ENCODE measurements around the gene GNAT2.
A peak's percentile ranks its signal among the peaks of the same experiment; 100 is the strongest.

Gene GNAT2

DNA sequence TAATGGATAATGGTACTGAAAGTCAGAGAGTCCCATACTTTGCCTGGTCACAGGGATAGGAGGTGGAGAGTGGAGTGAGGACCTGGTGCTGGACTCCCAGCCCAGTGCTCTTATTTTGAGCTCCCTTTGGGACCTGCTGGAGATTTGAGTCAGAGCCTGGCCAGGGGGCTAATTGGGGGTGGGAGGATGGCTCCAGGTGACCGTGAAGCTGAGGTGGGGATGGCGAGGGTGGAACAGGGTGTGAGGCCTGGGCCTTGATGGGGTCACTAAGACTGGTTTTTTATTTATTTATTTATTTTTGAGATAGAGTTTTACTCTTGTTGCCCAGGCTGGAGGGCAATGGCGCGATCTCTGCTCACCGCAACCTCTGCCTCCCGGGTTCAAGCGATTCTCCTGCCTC, 18.0 kb upstream of the GNAT2 start:
- Mint-ChIP-seq H3K27me3 (peaks cover 3% of the 10 kb centered on the region), H3K4me3 (no peak overlapping the region), H3K27ac (no peak overlapping the region), H3K36me3 (ENCODE audit: low read depth) (peaks cover 7% of the 10 kb centered on the region), H3K9me3 (no peaks in the 10 kb centered on the region), H3K4me1 (ENCODE audit: low read depth) (peaks cover 34% of the 10 kb centered on the region)
- intact Hi-C loops (cut with micrococcal nuclease), result no loop called here

DNA sequence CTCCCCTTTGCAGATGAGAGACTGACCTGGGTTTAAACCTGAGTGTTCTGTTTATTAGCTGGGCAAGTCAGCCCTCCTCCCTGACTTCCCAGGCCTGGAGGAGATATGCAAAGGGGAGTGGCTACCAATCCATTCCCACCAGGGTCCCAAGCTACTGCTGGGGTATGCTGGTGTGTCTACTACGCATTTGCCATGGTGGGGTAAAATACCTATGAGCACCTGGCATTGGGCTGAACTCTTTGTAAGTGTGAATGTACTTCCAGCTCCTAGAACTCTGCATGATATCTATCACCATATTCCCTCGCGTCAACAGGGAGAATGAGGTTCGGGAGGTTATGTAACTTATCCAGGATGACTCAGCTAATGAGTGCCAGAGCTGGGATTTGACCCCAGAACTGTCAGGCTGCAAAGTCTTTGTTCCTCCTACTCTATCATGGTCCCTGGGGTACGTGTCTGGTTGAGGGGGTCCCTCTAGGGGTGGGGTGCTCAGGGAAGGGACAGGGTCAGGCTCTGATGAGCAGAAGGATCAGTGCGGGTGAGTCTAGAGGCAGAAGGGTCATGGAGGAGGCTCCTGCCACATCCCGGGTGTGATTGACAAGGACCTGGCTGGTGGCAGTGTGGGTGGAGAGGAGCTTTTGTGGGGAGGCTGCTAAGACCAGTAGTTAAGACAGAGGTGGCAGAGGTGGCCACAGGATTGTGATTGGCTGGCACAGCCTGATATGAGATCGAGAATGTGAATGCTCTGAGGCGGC, 17.0 kb upstream of the GNAT2 start:
- H3K27ac Mint-ChIP-seq, result peak overlapping the region; percentile 21
- intact Hi-C loops (cut with micrococcal nuclease), result no loop called here
- H3K9me3 Mint-ChIP-seq, result no peaks in the 10 kb centered on the region
- peaks cover 34% of the 10 kb centered on the region for H3K4me1 Mint-ChIP-seq (ENCODE audit: low read depth)
- H3K4me3 Mint-ChIP-seq, result no peak overlapping the region
- H3K36me3 Mint-ChIP-seq (ENCODE audit: low read depth), result peaks cover 17% of the 10 kb centered on the region
- peaks cover 3% of the 10 kb centered on the region for H3K27me3 Mint-ChIP-seq

DNA sequence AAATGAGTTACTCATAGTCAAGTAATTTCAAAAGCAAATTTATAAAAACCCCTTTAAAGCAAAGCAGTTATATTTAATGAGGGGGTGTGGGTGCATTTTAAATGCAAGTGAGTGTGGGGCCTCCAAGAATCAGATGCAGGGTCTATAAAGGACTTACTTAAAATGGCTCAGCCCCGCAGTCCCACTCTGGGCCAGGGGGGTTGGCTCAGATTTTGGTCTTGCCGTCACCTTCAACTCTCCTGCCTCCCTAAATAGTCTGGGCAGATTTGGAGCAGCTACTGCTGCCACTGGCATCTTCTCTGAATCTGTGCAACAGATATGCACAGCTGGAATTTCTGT, 16.4 kb upstream of the GNAT2 start:
- H3K9me3 Mint-ChIP-seq, result no peaks in the 10 kb centered on the region
- H3K27ac Mint-ChIP-seq, result no peak overlapping the region
- peaks cover 22% of the 10 kb centered on the region for H3K36me3 Mint-ChIP-seq (ENCODE audit: low read depth)
- no peak overlapping the region for H3K4me3 Mint-ChIP-seq
- H3K4me1 Mint-ChIP-seq (ENCODE audit: low read depth), result peaks cover 34% of the 10 kb centered on the region
- intact Hi-C loops (cut with micrococcal nuclease), result no loop called here
- H3K27me3 Mint-ChIP-seq, result peaks cover 3% of the 10 kb centered on the region

DNA sequence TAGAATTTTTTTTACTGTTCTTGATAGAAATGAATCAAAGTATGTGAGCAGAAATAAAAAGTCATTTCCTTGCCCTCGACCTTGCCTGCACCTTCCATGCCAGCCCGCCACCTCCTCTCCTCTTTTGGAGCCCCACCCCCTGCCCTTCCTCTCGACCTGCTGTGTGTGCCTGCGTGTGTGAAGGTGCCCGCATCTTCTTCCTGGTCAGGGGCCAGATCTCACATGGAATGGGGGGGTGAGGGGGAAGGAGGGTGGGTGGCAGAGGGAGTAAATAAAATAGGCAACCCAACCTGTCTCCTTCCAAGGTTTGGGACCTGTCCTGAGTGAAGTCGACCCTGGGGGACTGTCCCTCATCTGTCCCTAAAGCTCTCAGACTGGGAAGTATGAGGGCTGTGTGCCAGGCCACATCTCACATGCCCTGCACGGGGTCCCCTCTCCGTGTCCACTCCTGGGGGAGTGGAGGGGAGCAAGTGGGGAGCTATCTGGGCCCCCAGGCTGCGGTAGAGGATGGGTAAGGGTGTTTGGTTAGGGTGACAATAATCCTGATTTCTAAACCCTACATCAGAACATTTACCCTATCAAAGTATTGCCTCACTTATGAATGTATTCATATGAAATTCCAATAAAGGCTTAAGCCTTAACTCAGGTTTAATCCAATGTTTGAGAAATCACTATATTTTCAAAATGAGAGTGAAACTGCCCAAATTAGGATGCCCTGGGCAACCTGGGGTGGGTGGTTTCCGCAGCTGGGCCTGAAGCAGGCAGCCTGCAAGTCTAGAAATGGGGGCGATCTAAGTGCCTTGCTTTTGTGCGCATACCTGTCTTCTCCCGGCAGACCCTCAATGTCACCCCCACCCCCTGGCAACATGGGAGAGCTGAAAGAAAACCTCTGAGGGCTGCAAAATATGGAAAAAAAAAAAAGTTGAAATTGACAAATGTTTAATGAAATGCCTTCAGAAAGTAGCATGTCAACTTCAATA, 15.6 kb upstream of the GNAT2 start:
- Mint-ChIP-seq H3K27ac (no peak overlapping the region), H3K4me3 (no peak overlapping the region), H3K4me1 (ENCODE audit: low read depth) (peaks cover 28% of the 10 kb centered on the region), H3K36me3 (ENCODE audit: low read depth) (peaks cover 30% of the 10 kb centered on the region), H3K27me3 (peaks cover 2% of the 10 kb centered on the region), H3K9me3 (no peaks in the 10 kb centered on the region)
- intact Hi-C loops (cut with micrococcal nuclease), result no loop called here

DNA sequence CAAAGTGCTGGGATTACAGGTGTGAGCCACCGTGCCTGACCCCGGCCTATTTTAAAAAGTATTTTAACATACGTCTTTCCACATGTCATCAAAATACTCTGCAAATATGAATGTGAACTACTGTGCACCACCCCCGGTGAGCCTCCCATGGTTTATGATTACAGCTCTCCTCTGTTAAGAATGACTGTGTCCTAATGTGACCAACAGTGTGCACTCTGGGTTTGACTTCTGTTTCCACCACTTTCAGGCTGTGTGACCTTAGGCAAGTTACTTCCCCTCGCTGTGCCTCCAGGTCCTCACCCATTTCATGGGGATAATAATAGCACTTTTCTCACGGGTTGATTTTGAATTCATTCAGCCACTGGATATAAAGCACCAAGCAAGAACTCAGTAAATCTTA, 14.9 kb upstream of the GNAT2 start:
- no peaks in the 10 kb centered on the region for H3K9me3 Mint-ChIP-seq
- intact Hi-C loops (cut with micrococcal nuclease), result no loop called here
- H3K27me3 Mint-ChIP-seq, result no peaks in the 10 kb centered on the region
- H3K36me3 Mint-ChIP-seq (ENCODE audit: low read depth), result peaks cover 38% of the 10 kb centered on the region
- no peak overlapping the region for H3K4me3 Mint-ChIP-seq
- no peak overlapping the region for H3K27ac Mint-ChIP-seq
- H3K4me1 Mint-ChIP-seq (ENCODE audit: low read depth), result peaks cover 26% of the 10 kb centered on the region

DNA sequence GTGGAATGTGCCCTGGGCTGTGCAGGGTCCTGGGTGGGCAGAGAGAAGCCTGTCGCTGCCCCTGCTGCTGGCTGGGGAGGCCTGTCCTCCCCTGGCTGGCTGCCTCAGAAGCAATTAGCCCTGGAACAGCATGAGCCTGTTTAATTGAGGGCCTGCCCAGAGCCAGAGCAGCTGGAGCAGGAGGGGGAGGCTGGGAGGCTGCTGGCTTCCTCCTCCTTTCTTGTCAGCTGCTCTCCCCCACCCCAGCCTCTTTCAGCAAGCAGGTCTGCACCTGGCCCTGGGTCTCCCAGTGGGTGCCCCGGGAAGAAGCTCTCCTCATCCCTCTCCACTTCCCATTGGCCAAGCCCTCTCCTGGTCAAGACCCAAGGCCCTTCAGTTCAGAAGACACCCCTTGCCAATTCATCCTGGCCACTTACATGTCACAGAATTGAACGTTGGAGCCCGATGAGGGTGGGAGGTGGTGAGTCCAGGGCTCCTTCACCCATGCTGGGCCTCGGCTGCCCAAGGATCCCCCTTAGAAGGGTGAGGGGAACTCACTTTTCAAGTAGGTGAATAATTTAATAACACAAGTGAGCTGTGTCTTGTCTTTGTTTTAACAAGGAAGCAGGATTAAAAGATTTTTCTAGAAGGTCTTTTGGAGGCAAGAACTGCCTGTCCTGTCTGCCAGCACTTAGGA, 13.4 kb upstream of the GNAT2 start:
- H3K27me3 Mint-ChIP-seq, result no peaks in the 10 kb centered on the region
- peaks cover 26% of the 10 kb centered on the region for H3K4me1 Mint-ChIP-seq (ENCODE audit: low read depth)
- H3K36me3 Mint-ChIP-seq (ENCODE audit: low read depth), result peaks cover 52% of the 10 kb centered on the region
- intact Hi-C loops (cut with micrococcal nuclease), result no loop called here
- H3K9me3 Mint-ChIP-seq, result no peaks in the 10 kb centered on the region
- H3K4me3 Mint-ChIP-seq, result no peak overlapping the region
- peak overlapping the region; percentile 23 for H3K27ac Mint-ChIP-seq

DNA sequence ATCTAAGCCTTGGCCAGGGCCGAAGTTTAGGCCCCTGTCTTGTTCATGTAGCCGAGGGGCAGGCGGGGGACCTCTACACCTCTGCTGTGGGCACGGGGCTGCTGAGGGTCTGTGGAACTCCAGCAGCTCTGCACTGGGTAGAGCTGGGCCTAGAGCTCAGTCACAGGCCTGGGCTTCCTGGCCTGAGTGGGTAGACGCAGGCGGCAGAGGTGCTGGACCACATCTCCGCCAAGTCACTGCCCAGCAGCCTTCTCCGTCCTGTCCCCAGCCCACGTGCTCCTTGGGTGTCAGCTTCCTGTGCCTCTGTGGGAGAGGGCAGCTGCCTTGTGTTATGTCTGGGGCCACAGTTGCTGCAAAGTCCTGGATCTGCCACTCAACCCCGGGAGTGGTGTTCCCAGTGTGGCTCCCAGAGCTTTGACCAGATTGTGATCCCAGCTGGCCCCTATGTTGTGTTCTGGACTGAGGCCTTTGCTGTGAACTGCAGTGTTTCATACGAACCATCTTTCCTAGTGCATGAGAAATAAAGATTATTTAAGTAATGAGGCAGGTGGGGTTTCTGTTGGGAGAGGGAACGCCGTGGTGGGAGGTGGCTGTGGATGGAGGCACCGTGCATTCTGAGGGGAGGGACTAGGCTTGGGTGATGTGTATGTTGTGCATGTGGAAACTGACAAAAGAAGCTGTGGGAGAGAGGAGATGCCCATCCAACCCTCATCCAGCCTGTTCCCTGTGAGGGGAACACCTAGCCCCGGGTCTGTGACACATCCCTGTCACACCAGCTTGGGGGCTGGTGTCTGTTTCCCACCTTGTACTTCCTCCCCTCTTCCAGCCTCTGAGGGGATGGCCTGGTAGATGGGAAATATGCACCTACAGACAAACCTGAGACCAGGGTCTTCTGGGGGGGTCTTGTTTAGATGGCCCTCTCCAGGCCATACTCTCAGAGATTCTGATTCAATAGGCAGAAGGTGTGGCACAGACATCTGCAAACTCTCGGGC, 12.4 kb upstream of the GNAT2 start:
- no peak overlapping the region for H3K4me3 Mint-ChIP-seq
- peaks cover 62% of the 10 kb centered on the region for H3K36me3 Mint-ChIP-seq (ENCODE audit: low read depth)
- no peaks in the 10 kb centered on the region for H3K27me3 Mint-ChIP-seq
- no peak overlapping the region for H3K27ac Mint-ChIP-seq
- intact Hi-C loops (cut with micrococcal nuclease), result no loop called here
- no peaks in the 10 kb centered on the region for H3K9me3 Mint-ChIP-seq
- H3K4me1 Mint-ChIP-seq (ENCODE audit: low read depth), result peaks cover 31% of the 10 kb centered on the region

DNA sequence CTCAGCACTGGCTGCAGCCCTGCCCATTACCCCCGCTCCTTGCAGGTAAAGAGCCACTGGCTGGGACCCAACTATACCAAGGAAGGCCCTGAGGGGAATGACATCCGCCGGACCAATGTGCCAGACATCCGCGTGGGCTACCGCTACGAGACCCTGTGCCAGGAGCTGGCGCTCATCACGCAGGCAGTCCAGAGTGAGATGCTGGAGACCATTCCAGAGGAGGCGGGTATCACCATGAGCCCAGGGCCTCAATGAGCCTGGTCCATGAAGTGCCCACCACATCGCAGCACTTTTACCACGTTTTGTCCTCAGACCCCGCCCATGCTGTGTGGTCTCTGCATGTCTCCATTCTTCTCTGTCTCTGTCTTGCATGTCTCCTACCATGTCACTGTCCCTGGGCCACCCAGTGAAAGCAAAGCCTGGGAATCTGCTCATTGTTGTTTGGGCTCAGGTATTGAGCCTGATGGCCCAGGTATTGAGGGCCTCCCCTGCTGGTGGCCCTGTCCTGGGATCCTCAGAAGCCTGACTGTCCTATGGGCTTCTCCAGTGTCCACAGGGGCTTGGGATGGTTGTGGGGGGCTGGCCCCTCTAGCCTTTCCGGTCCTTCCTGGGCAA, 11.6 kb upstream of the GNAT2 start:
- Mint-ChIP-seq H3K9me3 (no peaks in the 10 kb centered on the region), H3K4me3 (no peak overlapping the region), H3K36me3 (ENCODE audit: low read depth) (peaks cover 71% of the 10 kb centered on the region), H3K4me1 (ENCODE audit: low read depth) (peaks cover 28% of the 10 kb centered on the region), H3K27ac (no peak overlapping the region), H3K27me3 (no peaks in the 10 kb centered on the region)
- intact Hi-C loops (cut with micrococcal nuclease), result no loop called here

DNA sequence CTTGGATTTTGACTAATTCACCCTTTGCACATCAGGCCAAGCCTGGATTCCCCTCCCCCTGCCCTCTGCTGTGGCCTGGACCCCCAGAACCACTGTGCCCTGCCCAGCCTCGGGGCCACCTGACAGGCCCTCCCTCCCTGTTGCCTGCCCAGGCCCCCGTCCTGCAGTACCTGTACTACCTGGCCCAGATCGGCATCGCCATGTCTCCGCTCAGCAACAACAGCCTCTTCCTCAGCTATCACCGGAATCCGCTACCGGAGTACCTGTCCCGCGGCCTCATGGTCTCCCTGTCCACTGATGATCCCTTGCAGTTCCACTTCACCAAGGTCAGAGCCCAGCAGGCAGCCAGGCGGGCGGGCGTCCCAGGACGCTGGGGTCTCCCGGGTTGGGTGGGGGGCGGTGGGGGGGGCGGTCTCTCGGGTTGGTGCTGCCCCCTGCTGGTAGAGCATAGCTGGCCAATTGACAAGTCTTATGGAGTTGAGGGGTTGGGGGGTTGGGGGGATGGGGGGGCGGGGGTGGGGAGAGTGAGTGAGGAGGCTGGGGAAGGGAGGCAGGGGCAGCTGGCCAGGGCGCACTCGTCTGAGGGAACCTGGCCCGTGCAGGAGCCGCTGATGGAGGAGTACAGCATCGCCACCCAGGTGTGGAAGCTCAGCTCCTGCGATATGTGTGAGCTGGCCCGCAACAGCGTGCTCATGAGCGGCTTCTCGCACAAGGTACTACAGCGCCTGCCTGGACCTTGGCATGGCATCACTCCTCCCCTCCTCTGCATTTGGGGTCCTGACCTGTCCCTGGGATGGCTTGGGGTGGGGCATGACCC, 10.9 kb upstream of the GNAT2 start:
- H3K36me3 Mint-ChIP-seq (ENCODE audit: low read depth), result peaks cover 78% of the 10 kb centered on the region
- no peaks in the 10 kb centered on the region for H3K9me3 Mint-ChIP-seq
- H3K4me3 Mint-ChIP-seq, result no peak overlapping the region
- H3K27me3 Mint-ChIP-seq, result no peaks in the 10 kb centered on the region
- peaks cover 33% of the 10 kb centered on the region for H3K4me1 Mint-ChIP-seq (ENCODE audit: low read depth)
- intact Hi-C loops (cut with micrococcal nuclease), result no loop called here
- no peak overlapping the region for H3K27ac Mint-ChIP-seq

DNA sequence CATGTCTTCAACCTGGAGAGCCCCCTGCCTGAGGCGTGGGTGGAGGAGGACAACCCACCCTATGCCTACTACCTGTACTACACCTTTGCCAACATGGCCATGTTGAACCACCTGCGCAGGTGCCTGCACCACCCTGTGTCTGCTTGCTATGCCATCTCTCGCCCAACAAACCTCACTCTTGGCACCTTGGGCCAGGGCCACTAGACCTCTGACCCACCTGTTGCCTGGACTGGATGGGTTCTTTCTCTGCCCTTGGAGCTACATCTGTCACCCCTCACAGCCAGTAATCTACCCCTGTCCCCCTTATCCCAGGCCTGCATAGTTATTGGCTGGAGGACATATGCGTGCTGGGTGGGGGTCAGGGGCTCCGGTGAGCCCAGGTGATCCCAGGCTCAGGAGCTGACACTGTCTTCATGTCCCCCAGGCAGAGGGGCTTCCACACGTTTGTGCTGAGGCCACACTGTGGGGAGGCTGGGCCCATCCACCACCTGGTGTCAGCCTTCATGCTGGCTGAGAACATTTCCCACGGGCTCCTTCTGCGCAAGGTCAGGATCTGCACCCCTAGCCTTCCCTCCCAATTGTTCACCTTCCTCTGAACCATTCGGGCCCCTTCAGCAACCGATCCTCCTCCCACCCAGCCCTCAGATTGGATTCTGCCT, 10.1 kb upstream of the GNAT2 start:
- Mint-ChIP-seq H3K4me1 (ENCODE audit: low read depth) (peaks cover 35% of the 10 kb centered on the region), H3K9me3 (no peaks in the 10 kb centered on the region), H3K27me3 (no peaks in the 10 kb centered on the region), H3K36me3 (ENCODE audit: low read depth) (peaks cover 82% of the 10 kb centered on the region), H3K4me3 (no peak overlapping the region), H3K27ac (no peak overlapping the region)
- intact Hi-C loops (cut with micrococcal nuclease), result no loop called here

DNA sequence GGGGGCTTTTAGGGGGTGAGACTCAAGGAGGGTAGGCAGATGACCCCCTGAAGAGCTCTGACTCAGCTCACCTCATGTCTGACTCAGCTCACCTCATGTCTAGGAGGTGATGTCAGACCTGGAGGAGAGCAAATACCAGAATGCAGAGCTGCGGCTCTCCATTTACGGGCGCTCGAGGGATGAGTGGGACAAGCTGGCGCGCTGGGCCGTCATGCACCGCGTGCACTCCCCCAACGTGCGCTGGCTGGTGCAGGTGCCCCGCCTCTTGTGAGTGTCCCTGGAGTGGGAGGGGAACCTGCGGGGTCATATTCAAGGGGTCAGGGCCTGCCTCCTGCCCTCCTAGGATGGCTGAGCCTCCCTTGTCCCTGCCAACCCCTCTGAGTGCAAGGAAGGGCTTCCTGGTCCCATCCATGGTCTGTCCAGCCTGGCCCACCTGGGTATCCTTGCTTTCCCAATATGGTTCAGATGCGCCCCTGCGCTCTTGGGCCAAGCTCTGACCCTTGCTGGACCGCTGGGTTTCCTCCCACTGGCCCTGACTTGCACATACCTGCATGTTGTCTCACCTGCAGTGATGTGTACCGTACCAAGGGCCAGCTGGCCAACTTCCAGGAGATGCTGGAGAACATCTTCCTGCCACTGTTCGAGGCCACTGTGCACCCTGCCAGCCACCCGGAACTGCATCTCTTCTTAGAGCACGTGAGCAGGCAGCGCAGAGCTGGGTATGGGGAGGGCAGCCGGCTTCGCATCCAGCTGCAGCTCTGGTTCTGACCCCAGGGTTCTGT, 9.3 kb upstream of the GNAT2 start:
- peaks cover 39% of the 10 kb centered on the region for H3K4me1 Mint-ChIP-seq (ENCODE audit: low read depth)
- peaks cover 82% of the 10 kb centered on the region for H3K36me3 Mint-ChIP-seq (ENCODE audit: low read depth)
- H3K4me3 Mint-ChIP-seq, result no peak overlapping the region
- intact Hi-C loops (cut with micrococcal nuclease), result no loop called here
- H3K9me3 Mint-ChIP-seq, result no peaks in the 10 kb centered on the region
- H3K27me3 Mint-ChIP-seq, result no peaks in the 10 kb centered on the region
- H3K27ac Mint-ChIP-seq, result no peak overlapping the region

Data from dendritic cell treated with granulocyte-macrophage colony-stimulating factor and Interleukin-4, amounts not matched to agents 40 ng/mL and 50 ng/mL, for 4 days (primary cell).